NCI-H748 (cell line): Measurements from ENCODE around the gene ASPDH.

ENCODE experiments used
- DNase-seq: peaks from one replicate; lab custom pipeline; 2025; ENCODE audit not compliant: unreplicated experiment; lab: John Stamatoyannopoulos, UW

ASPDH gene

GRCh38 chr19:50513746-50514345 lies at the start of gene ASPDH:
ASPDH (minus strand) TSS chr19:50513913; CDS start chr19:50513823, 90 bp downstream.
- DNase-seq: no peak

- DNase-seq: no peak
Measured at GRCh38 chr19:50562996-50563395, 49.3 kb upstream of the ASPDH start.

GRCh38 chr19:50562329-50562728 lies 48.6 kb upstream of the ASPDH start:
- DNase-seq: no peak

- DNase-seq: no peak
Measured at GRCh38 chr19:50559636-50560035, 45.9 kb upstream of the ASPDH start.

- DNase-seq: no peak
Measured at GRCh38 chr19:50558449-50558848, 44.7 kb upstream of the ASPDH start.

- DNase-seq: no peak
Measured at GRCh38 chr19:50558039-50558438, 44.3 kb upstream of the ASPDH start.

GRCh38 chr19:50557009-50557613 lies 43.4 kb upstream of the ASPDH start:
- no peak for DNase-seq

GRCh38 chr19:50556282-50557008 lies 42.7 kb upstream of the ASPDH start:
- peak; percentile 90 for DNase-seq

GRCh38 chr19:50555450-50556281 lies 42.0 kb upstream of the ASPDH start:
- peak; percentile 59 for DNase-seq

- DNase-seq: no peak
Measured at GRCh38 chr19:50555033-50555432, 41.3 kb upstream of the ASPDH start.

- no peak for DNase-seq
Measured at GRCh38 chr19:50554212-50554611, 40.5 kb upstream of the ASPDH start.

- DNase-seq: no peak
Measured at GRCh38 chr19:50553134-50553703, 39.5 kb upstream of the ASPDH start.

- DNase-seq: no peak
Measured at GRCh38 chr19:50552540-50552939, 38.8 kb upstream of the ASPDH start.

- DNase-seq: no peak
Measured at GRCh38 chr19:50551715-50552187, 38.0 kb upstream of the ASPDH start.

- DNase-seq: no peak
Measured at GRCh38 chr19:50551034-50551714, 37.5 kb upstream of the ASPDH start.

GRCh38 chr19:50550594-50550966 lies 36.9 kb upstream of the ASPDH start:
- no peak for DNase-seq

GRCh38 chr19:50549927-50550593 lies 36.3 kb upstream of the ASPDH start:
- no peak for DNase-seq

GRCh38 chr19:50549059-50549926 lies 35.6 kb upstream of the ASPDH start:
- DNase-seq: no peak
